Mesothelial cell of epicardium (in vitro differentiated cells): ENCODE measurements around the gene RRBP1. TPM values are rescaled to one million over a fixed set of nuclear protein-coding genes. Genes with fewer than 3 reads are reported as not detected.

ENCODE experiments used
- DNase-seq, 2 experiments: peaks; one replicate each; pipeline ENCODE4 v3.0.0; 2021; ENCODE audit warnings: low spot score in 2 of 2; ENCODE audit not compliant: unreplicated experiment in 2 of 2
- H3K27ac Mint-ChIP-seq: 2 replicates; pipeline ENCODE4 v1.8.0; 2021; ENCODE audit warnings: mixed read lengths
- H3K27me3 Mint-ChIP-seq: 2 replicates; pipeline ENCODE4 v1.8.0; 2021; ENCODE audit warnings: low read depth, mixed read lengths
- H3K36me3 Mint-ChIP-seq: 2 replicates; pipeline ENCODE4 v1.8.0; 2021; ENCODE audit warnings: mixed read lengths
- H3K4me1 Mint-ChIP-seq: 2 replicates; pipeline ENCODE4 v1.8.0; 2021; ENCODE audit warnings: mixed read lengths
- H3K4me3 Mint-ChIP-seq: 2 replicates; pipeline ENCODE4 v1.8.0; 2021; ENCODE audit warnings: mild to moderate bottlenecking, moderate library complexity, mixed read lengths
- H3K9me3 Mint-ChIP-seq: 2 replicates; pipeline ENCODE4 v1.8.0; 2021; ENCODE audit warnings: mixed read lengths
- total RNA-seq: library from RNA; stranded (reverse); gene quantifications from 3 replicates; pipeline ENCODE4 v1.2.1, GENCODE V29; 2021
- TF ChIP-seq, protein P1 (sequence below): fragments of 200-600 bp; sonication (generic); IDR thresholded peaks from one replicate; pipeline ENCODE4 v1.5.0; 2021; ENCODE audit warnings: antibody characterized with exemption; ENCODE audit not compliant: unreplicated experiment

The RRBP1 gene
- total RNA-seq, 1 donor from 2014 or later: 211 TPM

DNA sequence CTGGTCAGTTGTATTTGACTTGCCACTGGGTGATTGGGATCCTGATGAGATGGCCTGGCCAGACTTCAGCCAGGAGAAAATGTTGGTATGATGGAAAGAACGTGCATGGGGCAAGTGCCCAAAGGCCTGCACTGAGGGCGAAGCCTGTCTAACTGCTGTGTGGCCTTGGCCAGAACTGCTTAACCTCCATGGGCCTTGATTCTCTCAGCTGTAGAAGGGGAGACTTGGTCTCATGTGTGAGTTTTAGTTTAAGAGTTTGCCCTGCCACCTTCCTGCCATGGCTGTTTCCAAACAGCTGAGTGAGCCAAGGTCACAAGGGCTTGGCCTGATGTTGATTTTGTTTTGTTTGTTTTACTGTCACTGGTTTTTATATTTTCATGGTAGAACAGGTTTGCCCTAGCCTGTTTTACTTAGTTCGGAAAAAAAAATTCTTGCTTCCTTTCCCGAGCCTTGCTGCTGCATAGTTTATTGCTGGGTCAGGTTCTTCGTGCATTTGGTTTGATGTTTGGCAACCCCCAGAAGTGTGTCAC is 76.8 kb downstream of the RRBP1 start:
- TF ChIP-seq, protein P1, sequence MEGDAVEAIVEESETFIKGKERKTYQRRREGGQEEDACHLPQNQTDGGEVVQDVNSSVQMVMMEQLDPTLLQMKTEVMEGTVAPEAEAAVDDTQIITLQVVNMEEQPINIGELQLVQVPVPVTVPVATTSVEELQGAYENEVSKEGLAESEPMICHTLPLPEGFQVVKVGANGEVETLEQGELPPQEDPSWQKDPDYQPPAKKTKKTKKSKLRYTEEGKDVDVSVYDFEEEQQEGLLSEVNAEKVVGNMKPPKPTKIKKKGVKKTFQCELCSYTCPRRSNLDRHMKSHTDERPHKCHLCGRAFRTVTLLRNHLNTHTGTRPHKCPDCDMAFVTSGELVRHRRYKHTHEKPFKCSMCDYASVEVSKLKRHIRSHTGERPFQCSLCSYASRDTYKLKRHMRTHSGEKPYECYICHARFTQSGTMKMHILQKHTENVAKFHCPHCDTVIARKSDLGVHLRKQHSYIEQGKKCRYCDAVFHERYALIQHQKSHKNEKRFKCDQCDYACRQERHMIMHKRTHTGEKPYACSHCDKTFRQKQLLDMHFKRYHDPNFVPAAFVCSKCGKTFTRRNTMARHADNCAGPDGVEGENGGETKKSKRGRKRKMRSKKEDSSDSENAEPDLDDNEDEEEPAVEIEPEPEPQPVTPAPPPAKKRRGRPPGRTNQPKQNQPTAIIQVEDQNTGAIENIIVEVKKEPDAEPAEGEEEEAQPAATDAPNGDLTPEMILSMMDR: no peak
- H3K4me1 Mint-ChIP-seq: peaks cover 2% of the 10 kb centered on the region
- no peaks in the 10 kb centered on the region for H3K9me3 Mint-ChIP-seq
- no peak overlapping the region for H3K4me3 Mint-ChIP-seq
- DNase-seq: no peak
- H3K36me3 Mint-ChIP-seq: peaks cover 21% of the 10 kb centered on the region
- H3K27ac Mint-ChIP-seq: peak overlapping the region; percentile 68
- no peaks in the 10 kb centered on the region for H3K27me3 Mint-ChIP-seq

GRCh38 chr20:17602493-17602892 is 79.5 kb downstream of the RRBP1 start:
- Mint-ChIP-seq H3K36me3 (peaks cover 19% of the 10 kb centered on the region), H3K27ac (no peak overlapping the region), H3K9me3 (peaks cover 8% of the 10 kb centered on the region), H3K4me3 (no peak overlapping the region), H3K27me3 (no peaks in the 10 kb centered on the region), H3K4me1 (peaks cover 2% of the 10 kb centered on the region)
- no peak for DNase-seq
- TF ChIP-seq, protein P1: no peak

DNA sequence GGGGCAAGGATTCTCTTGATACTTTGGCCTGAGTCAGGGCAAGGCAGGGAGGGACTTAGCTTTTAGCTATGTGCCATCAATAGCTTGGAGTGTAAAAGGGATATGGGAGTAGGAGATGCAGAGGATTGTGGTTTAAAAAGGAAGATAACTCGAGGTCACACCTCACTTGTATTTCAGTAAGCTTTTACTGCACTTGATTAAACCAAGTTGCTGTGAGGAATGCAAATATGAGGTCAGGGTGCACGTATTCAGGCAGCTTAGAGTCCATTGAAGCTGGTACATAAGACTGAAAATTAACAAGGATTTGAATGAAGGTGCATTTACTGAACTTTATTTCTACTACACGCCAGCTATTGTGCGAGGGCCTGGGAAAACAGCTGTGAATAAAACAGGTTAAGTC is 80.1 kb downstream of the RRBP1 start:
- TF ChIP-seq, protein P1: no peak
- Mint-ChIP-seq H3K9me3 (peaks cover 11% of the 10 kb centered on the region), H3K4me3 (no peak overlapping the region), H3K27me3 (no peaks in the 10 kb centered on the region), H3K27ac (peak overlapping the region; percentile 51), H3K36me3 (peaks cover 22% of the 10 kb centered on the region), H3K4me1 (peaks cover 2% of the 10 kb centered on the region)
- no peak for DNase-seq

DNA sequence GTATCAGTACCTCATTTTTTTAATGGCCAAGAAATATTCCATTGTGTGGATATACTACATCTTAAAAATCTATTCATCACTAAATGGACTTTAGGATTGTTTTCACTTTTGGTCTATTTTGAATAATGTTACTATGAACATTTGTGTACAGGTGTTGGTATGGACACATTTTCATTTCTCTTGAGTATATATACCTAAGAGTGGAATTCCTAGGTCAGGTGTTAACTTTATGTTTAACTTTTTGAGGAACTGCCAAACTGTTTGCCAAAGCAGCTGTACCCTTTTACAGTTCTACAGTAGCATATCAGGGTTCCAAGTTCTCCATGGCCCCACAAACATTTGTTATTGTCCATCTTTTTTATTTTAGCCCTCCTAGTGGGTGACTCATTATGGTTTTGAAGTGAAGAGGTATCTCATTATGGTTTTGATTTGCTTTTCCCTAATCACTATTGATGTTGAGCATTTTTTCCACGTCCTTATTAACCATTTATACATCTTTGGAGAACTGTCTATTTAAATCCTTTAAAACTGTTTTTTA is 84.0 kb downstream of the RRBP1 start:
- DNase-seq: no peak
- Mint-ChIP-seq H3K27ac (no peak overlapping the region), H3K27me3 (no peaks in the 10 kb centered on the region), H3K9me3 (peaks cover 11% of the 10 kb centered on the region), H3K4me1 (peaks cover 33% of the 10 kb centered on the region), H3K36me3 (peaks cover 17% of the 10 kb centered on the region), H3K4me3 (no peak overlapping the region)
- TF ChIP-seq, protein P1: no peak

- TF ChIP-seq, protein P1: no peak
- H3K9me3 Mint-ChIP-seq: peaks cover 11% of the 10 kb centered on the region
- no peak overlapping the region for H3K4me3 Mint-ChIP-seq
- no peaks in the 10 kb centered on the region for H3K27me3 Mint-ChIP-seq
- H3K27ac Mint-ChIP-seq: peak overlapping the region; percentile 82
- peaks cover 15% of the 10 kb centered on the region for H3K36me3 Mint-ChIP-seq
- peaks cover 45% of the 10 kb centered on the region for H3K4me1 Mint-ChIP-seq
- no peak for DNase-seq
Observed at GRCh38 chr20:17595856-17596255, 86.2 kb downstream of the RRBP1 start.
